CD4-positive, CD25-positive, alpha-beta regulatory T cell (primary cell): ENCODE measurements around the gene SLC5A2. TPM values are rescaled to one million over a fixed set of nuclear protein-coding genes. Genes with fewer than 3 reads are reported as not detected.

Experiments
- ATAC-seq, 2 donors: fragments of 150-1000 bp; cut with Tn5 transposase; one replicate each; pipeline ENCODE4 v1.10.0; 2021; ENCODE audit warnings: low read depth in 2 of 2, moderate number of reproducible peaks in 2 of 2, moderate library complexity in 1 of 2
- DNase-seq, 3 donors: peaks; one replicate each; pipeline versions ENCODE4 v3.0.0 to v3.0.0-alpha.2; 2012 to 2022; ENCODE audit warnings: mixed read lengths in 1 of 3
- H3K27ac ChIP-seq: one replicate; pipeline ENCODE4 v1.7.0; 2013; ENCODE audit warnings: mild to moderate bottlenecking, low read length; ENCODE audit not compliant: insufficient read depth, poor library complexity, severe bottlenecking
- H3K27me3 ChIP-seq: one replicate; pipeline ENCODE4 v1.7.0; 2013; ENCODE audit warnings: low read length; ENCODE audit not compliant: control insufficient read depth, insufficient read depth
- H3K36me3 ChIP-seq: one replicate; pipeline ENCODE4 v1.7.0; 2013; ENCODE audit warnings: mild to moderate bottlenecking, low read length, moderate library complexity; ENCODE audit not compliant: control insufficient read depth, insufficient read depth
- H3K4me1 ChIP-seq: 2 replicates; pipeline ENCODE4 v1.7.0; 2013; ENCODE audit warnings: mild to moderate bottlenecking, low read length; ENCODE audit not compliant: insufficient read depth, control insufficient read depth, poor library complexity, severe bottlenecking
- H3K4me3 ChIP-seq: one replicate; pipeline ENCODE4 v1.7.0; 2013; ENCODE audit warnings: low read depth, mild to moderate bottlenecking, low read length, moderate library complexity
- H3K9me3 ChIP-seq, 2 experiments: 1 replicate in 1 of 2; 2 replicates in 1 of 2; pipeline ENCODE4 v1.7.0; 2013; ENCODE audit warnings: low read length in 2 of 2, mild to moderate bottlenecking in 1 of 2, moderate library complexity in 1 of 2; ENCODE audit not compliant: control insufficient read depth in 2 of 2
- H3K27ac Mint-ChIP-seq, 3 donors: one replicate each; pipeline ENCODE4 v1.8.0; 2020 to 2022; ENCODE audit warnings: mild to moderate bottlenecking in 3 of 3, mixed read lengths in 3 of 3, moderate library complexity in 2 of 3
- H3K27me3 Mint-ChIP-seq: one replicate; pipeline ENCODE4 v1.8.0; 2022; ENCODE audit warnings: mild to moderate bottlenecking, mixed read lengths
- H3K36me3 Mint-ChIP-seq: one replicate; pipeline ENCODE4 v1.8.0; 2020; ENCODE audit warnings: mixed read lengths
- H3K4me1 Mint-ChIP-seq, 4 donors: one replicate each; pipeline ENCODE4 v1.8.0; 2020 to 2022; ENCODE audit warnings: mixed read lengths in 4 of 4, mild to moderate bottlenecking in 1 of 4
- H3K4me3 Mint-ChIP-seq, 4 donors: one replicate each; pipeline ENCODE4 v1.8.0; 2020 to 2022; ENCODE audit warnings: mild to moderate bottlenecking in 4 of 4, mixed read lengths in 4 of 4, moderate library complexity in 3 of 4
- H3K9me3 Mint-ChIP-seq, 7 donors: one replicate each; pipeline ENCODE4 v1.8.0; 2020 to 2022; ENCODE audit warnings: mixed read lengths in 7 of 7, mild to moderate bottlenecking in 3 of 7, moderate library complexity in 2 of 7
- polyA plus RNA-seq, 4 donors: library from polyadenylated mRNA; unstranded; fragments of 300-500 nt; fragmentation: Illumina TruSeq; gene quantifications; one replicate each; pipeline ENCODE4 v1.2.3, GENCODE V29; 2021
- total RNA-seq: library from RNA; stranded (reverse); gene quantifications from one replicate; pipeline ENCODE4 v1.2.3, GENCODE V29; 2022

Gene SLC5A2
- total and polyA plus RNA-seq, 5 donors from 2014 or later, result 0.76 to 3.8 (median 1.4) TPM

- Histone ChIP-seq H3K4me1 (peaks cover 52% of the 10 kb centered on the region), H3K4me3 (peak overlapping the region; percentile 37), H3K27ac (peak overlapping the region; percentile 33), H3K9me3 (no peaks in the 10 kb centered on the region), H3K36me3 (no peaks in the 10 kb centered on the region), H3K27me3 (no peaks in the 10 kb centered on the region)
- peaks cover 18 to 64% (median 45%) of the 10 kb centered on the region in 4 donors for H3K4me1 Mint-ChIP-seq
- peak overlapping the region in 2 of 3 donors; percentile 59 to 99 for H3K27ac Mint-ChIP-seq
- no peaks in the 10 kb centered on the region for H3K9me3 Mint-ChIP-seq
- peak overlapping the region; percentile 94 to 99 (median 96) for H3K4me3 Mint-ChIP-seq
- ATAC-seq, result no peak
- no peak for DNase-seq
- no peaks in the 10 kb centered on the region for H3K27me3 Mint-ChIP-seq
- peaks cover 5% of the 10 kb centered on the region for H3K36me3 Mint-ChIP-seq
Measured at GRCh38 chr16:31456988-31457360, 25.9 kb upstream of the SLC5A2 start.

- ATAC-seq (no peak), DNase-seq (peak; percentile 49 to 75 (median 56))
- Mint-ChIP-seq H3K36me3 (peaks cover 5% of the 10 kb centered on the region), H3K27me3 (no peaks in the 10 kb centered on the region), H3K4me1 (peaks cover 18 to 62% (median 40%) of the 10 kb centered on the region in 4 donors), H3K4me3 (peak overlapping the region; percentile 94 to 99 (median 96)), H3K27ac (peak overlapping the region; percentile 96 to 100 (median 99)), H3K9me3 (no peaks in the 10 kb centered on the region)
- peak overlapping the region; percentile 68 for H3K4me3 ChIP-seq
- no peaks in the 10 kb centered on the region for H3K27me3 ChIP-seq
- H3K27ac ChIP-seq, result peak overlapping the region; percentile 99
- no peaks in the 10 kb centered on the region for H3K9me3 ChIP-seq
- peaks cover 5% of the 10 kb centered on the region for H3K36me3 ChIP-seq
- peaks cover 52% of the 10 kb centered on the region for H3K4me1 ChIP-seq
Measured at GRCh38 chr16:31458073-31458843, 24.7 kb upstream of the SLC5A2 start.

DNA sequence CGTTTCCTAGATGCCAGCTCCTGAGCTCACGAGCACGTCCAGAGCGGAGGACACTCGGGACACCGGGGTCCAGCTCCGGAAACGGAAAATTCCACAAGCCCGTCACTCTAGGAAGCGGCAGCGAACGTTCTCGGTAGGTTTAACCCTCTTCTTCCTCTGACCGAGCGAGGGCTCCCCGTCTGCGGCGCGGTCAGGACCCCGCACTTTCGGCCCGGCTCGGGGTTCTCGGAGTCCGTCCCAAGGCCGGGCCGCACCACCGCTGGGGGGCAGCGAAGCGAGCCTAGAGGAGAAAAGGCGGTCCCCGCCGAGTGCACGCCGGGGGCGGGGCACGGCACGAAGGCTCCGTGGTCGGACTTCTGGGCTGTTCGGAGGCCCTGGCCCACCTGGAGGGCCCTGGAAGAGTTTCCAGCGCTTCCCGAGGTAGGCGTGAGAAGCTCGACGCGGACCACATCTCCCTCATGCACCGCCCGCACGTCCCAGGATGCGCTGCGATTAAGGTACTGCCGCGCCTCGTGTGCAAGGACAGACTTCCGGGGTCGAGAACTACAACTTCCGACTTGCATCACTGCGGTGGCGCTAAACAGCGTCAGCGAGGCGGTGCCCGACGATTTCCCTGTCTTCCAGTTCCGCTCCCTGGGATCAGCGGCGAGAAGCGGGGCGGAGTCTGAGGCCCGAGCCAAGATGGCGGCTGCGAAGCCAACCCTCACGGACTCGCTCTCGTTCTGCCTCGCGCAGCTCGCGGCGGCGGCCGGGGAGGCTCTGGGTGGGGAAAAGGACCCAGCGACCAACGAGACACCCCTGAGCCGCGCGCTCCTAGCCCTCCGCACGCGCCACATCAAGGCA is 23.9 kb upstream of the SLC5A2 start, which contains the start of gene ARMC5:
Gene ARMC5 (plus strand): TSS at position 658 of the 843 bp plus-strand sequence. CDS start 24 bp downstream, at position 682.
- ATAC-seq (peak; percentile 71 to 73), DNase-seq (peak; percentile 97 to 99 (median 98))
- Mint-ChIP-seq H3K4me1 (peaks cover 18 to 57% (median 35%) of the 10 kb centered on the region in 4 donors), H3K27ac (peak within 1 kb of the TSS; percentile 97 to 100 (median 99)), H3K9me3 (no peaks in the 10 kb centered on the region), H3K4me3 (peak within 1 kb of the TSS; percentile 94 to 99 (median 96)), H3K27me3 (no peaks in the 10 kb centered on the region), H3K36me3 (peaks cover 9% of the 10 kb centered on the region)
- H3K9me3 ChIP-seq, result no peaks in the 10 kb centered on the region
- H3K27me3 ChIP-seq, result no peaks in the 10 kb centered on the region
- peak within 1 kb of the TSS; percentile 99 for H3K27ac ChIP-seq
- H3K4me1 ChIP-seq, result peaks cover 52% of the 10 kb centered on the region
- H3K4me3 ChIP-seq, result peak within 1 kb of the TSS; percentile 87
- H3K36me3 ChIP-seq, result peaks cover 5% of the 10 kb centered on the region

DNA sequence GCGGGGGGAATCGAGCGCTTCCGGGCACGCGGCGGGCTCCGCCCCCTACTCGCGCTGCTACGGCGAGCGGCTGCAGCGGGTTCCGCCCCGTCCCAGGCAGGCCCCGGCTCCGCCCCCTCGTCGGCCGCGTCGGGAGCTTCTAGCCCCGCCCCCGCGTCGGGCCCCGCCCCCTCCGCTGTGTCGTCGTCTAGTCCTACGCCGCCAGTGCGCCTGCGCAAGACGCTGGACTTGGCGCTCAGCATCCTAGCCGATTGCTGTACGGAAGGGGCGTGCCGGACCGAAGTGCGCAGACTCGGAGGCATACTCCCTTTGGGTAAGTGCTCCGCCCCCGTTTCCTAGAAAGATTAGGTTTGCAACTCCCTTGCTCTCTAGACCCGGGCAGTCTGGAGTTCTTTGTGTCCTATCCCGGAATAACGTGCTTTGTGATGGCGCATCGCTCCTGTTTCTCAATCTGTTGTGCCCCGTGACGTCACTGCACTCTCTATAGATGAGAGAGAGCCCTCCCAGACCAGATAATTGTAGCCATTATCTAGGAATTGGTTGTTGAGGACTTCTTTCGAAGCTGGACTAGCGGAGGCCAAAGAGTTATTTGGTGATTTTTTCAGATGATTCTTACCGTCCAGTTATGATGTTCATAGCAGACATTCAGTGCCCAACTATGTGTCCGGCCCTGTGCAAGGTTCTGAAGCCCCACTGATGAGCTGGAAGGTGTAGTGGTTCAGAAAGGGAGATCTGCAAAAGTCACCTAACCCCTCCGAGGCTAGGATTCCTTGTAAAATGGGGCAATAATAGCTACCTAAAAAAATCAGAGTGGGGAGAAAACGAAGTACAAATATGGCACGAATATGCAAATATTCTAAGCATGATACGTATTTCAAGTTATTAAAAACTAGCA is 23.0 kb upstream of the SLC5A2 start:
- DNase-seq, result peak; percentile 99 to 100 (median 100)
- peak overlapping the region; percentile 99 for H3K27ac ChIP-seq
- no peaks in the 10 kb centered on the region for H3K27me3 ChIP-seq
- H3K4me1 ChIP-seq, result peaks cover 51% of the 10 kb centered on the region
- Mint-ChIP-seq H3K27me3 (no peaks in the 10 kb centered on the region), H3K36me3 (peaks cover 11% of the 10 kb centered on the region), H3K4me3 (peak overlapping the region; percentile 94 to 99 (median 96)), H3K27ac (peak overlapping the region; percentile 97 to 100 (median 99)), H3K4me1 (peaks cover 18 to 53% (median 34%) of the 10 kb centered on the region in 4 donors), H3K9me3 (no peaks in the 10 kb centered on the region)
- peak overlapping the region; percentile 87 for H3K4me3 ChIP-seq
- peak; percentile 80 to 83 for ATAC-seq
- H3K9me3 ChIP-seq, result no peaks in the 10 kb centered on the region
- H3K36me3 ChIP-seq, result peaks cover 8% of the 10 kb centered on the region

DNA sequence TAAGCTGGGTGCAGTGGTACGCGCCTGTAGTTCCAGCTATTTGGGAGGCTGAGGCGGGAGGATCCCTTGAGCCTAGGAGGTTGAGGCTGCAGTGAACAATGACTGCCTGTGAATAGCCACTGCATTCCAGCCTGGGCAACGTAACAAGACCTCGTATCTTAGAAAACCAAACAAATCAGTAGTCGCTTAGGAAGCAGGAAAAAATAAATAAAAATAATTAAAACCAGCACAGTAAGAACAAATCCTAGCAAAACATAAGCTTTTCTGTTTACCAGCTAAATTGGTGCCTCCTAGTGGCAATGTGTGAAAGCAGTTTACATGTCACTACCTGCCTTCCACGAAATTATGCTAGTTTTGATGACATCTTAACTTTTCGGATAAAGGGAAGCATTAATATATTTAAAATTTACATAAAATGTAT is 22.3 kb upstream of the SLC5A2 start:
- Mint-ChIP-seq H3K36me3 (peaks cover 16% of the 10 kb centered on the region), H3K4me1 (peaks cover 16 to 46% (median 28%) of the 10 kb centered on the region in 4 donors), H3K27ac (peak overlapping the region in 2 of 3 donors; percentile 97 to 99), H3K27me3 (no peaks in the 10 kb centered on the region), H3K9me3 (no peaks in the 10 kb centered on the region), H3K4me3 (peak overlapping the region; percentile 92 to 99 (median 94))
- H3K4me1 ChIP-seq, result peaks cover 45% of the 10 kb centered on the region
- peak in 2 of 3 donors; percentile 48 to 80 for DNase-seq
- no peaks in the 10 kb centered on the region for H3K9me3 ChIP-seq
- peak overlapping the region; percentile 99 for H3K27ac ChIP-seq
- ATAC-seq, result no peak
- no peaks in the 10 kb centered on the region for H3K27me3 ChIP-seq
- peak overlapping the region; percentile 87 for H3K4me3 ChIP-seq
- H3K36me3 ChIP-seq, result peaks cover 8% of the 10 kb centered on the region

DNA sequence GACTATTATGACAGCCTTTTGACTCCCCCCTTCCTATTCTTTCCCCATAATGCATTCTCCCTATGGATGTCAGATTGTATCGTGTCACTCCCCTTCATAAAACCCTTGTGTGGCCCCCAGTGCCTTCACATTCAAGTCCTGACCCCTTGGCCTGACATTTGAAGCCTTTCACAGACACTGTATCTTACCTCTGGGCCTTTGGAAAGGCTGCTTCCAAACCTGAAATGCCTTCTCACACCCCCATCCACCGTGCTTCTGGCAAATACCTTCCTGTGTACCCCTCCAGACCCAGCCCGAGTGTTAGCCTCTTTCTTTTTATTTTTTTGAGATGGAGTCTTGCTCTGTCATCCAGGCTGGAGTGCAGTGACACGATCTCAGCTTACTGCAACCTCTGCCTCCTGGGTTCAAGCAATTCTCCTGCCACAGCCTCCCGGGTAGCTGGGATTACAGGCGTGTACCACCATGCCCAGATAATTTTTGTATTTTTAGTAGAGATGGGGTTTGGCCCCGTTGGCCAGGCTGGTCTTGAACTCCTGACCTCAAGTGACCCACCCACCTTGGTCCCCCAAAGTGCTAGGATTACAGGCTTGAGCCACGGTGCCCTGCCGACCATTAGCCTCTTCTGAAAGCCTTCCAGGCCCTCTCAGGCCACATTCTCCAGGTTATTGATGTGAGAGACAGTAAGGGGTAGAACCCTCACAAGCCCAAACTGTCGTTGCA is 21.6 kb upstream of the SLC5A2 start:
- Histone ChIP-seq H3K36me3 (peaks cover 8% of the 10 kb centered on the region), H3K27ac (peak overlapping the region; percentile 99), H3K9me3 (no peaks in the 10 kb centered on the region), H3K4me3 (no peak overlapping the region), H3K4me1 (peaks cover 37% of the 10 kb centered on the region), H3K27me3 (no peaks in the 10 kb centered on the region)
- Mint-ChIP-seq H3K9me3 (no peaks in the 10 kb centered on the region), H3K4me1 (peaks cover 13 to 40% (median 24%) of the 10 kb centered on the region in 4 donors), H3K4me3 (peak overlapping the region in 3 of 4 donors; percentile 48 to 99 (median 58)), H3K27ac (peak overlapping the region in 2 of 3 donors; percentile 74 to 99), H3K36me3 (peaks cover 13% of the 10 kb centered on the region), H3K27me3 (no peaks in the 10 kb centered on the region)
- DNase-seq (no peak), ATAC-seq (no peak)
